GM21717 (cell line): ENCODE results near the gene LINGO4.
A peak's percentile ranks its signal among the peaks of the same experiment; 100 is the strongest.

Experiments
- ATAC-seq: cut with Tn5 transposase; IDR thresholded peaks from one replicate; pipeline ENCODE4 v1.9.1; 2021; ENCODE audit warnings: mild to moderate bottlenecking, moderate library complexity; ENCODE audit not compliant: unreplicated experiment

LINGO4 gene

DNA sequence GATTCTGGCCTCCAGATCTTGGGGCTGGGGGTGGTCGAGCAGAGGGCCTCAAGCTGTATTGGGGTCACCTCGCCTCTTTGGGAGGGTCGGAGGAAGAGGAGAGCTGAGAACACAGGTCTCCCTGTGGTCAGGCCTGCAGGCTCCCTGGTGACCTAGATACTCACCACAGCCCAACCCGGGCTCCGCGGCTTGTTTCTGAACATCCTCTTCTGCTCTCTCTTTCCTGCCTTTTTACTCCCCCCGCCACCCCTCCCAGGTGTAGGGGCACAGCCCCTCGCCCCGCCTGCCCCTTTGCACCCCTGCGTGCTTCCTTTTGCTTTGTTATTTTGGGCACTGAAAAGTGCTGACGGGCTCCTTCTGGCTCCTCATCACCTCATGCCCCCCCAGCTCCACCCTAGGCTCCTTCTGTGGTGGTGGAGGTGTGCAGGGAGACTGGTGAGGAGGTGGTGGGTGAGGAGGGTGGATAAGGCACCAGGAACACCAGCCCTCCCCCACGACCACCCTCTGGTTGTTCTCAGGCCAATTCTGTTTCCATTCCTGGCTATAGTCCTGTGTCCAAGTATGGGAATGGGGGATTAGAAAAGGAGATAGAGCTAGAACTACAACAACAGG, 10.6 kb upstream of the LINGO4 start:
- ATAC-seq: no peak

DNA sequence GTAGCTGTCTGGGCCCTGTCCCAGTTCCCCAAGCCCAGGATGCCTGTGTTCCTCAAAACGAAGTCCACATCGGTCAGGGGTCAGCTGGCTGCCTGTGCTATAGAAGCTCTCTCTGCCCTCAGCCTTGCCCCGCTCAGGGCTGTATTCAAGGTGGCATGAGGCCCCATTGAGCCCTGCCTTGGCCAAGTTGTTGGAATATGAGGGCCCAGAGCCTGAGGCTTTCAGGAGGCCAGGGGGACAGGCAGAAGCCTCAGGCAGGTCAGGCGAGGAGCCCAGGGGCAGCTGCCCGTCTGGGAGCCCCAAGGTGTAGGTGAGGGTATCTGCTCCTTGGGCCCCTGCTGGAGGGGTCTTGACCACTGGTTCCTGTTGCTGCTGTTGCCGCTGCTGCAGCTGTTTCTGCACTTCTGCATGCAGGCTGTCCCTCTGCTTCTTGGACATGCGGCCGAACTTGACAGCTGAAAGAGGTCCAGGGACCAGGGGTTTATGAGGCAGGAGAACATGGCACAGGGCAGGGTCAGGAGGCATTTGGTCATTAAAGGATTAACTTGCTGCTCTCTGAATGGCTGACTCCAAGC, 9.8 kb upstream of the LINGO4 start:
- no peak for ATAC-seq

DNA sequence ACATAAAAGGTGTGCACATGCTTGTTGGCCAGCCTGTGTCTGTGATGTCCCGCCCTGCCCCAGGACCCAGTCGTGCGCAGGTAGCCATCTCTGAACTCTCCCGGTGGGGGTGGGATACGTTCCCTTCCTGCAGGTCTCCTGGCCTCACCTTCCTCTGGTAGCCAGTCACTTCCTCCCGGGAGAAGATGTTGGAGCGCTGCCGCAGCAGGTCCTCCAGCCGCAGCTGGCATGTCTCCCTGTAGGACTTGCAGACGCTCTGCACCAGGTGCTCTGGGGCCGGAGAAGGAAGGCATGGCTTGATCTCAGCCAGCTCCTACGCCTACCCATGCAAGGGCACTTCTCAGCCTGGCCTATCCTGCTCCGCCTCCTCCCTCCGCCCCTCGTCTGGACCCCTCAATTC, 9.2 kb upstream of the LINGO4 start:
- no peak for ATAC-seq

GRCh38 chr1:151813271-151813977, 8.2 kb upstream of the LINGO4 start:
- no peak for ATAC-seq

DNA sequence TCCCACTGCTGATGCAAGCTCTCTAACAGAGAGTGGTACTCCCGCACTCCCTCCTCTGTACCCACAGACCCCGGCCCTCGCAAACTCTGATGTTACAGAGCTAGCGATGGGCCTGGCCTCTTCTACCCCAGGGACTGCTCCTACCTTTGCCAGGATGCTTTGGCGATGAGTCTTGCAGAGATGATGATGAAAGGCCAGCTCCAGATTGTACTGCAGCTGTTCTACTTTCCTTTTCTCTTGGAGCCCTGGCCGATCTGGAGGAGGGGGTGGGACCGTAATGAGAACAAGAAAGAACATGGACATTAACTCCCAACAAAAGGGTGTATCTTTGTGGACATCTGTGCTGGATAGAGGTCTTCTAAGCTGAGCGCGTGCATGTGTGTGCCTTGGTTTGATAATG, 6.0 kb upstream of the LINGO4 start:
- no peak for ATAC-seq

GRCh38 chr1:151809985-151810556, 4.9 kb upstream of the LINGO4 start:
- ATAC-seq: no peak

DNA sequence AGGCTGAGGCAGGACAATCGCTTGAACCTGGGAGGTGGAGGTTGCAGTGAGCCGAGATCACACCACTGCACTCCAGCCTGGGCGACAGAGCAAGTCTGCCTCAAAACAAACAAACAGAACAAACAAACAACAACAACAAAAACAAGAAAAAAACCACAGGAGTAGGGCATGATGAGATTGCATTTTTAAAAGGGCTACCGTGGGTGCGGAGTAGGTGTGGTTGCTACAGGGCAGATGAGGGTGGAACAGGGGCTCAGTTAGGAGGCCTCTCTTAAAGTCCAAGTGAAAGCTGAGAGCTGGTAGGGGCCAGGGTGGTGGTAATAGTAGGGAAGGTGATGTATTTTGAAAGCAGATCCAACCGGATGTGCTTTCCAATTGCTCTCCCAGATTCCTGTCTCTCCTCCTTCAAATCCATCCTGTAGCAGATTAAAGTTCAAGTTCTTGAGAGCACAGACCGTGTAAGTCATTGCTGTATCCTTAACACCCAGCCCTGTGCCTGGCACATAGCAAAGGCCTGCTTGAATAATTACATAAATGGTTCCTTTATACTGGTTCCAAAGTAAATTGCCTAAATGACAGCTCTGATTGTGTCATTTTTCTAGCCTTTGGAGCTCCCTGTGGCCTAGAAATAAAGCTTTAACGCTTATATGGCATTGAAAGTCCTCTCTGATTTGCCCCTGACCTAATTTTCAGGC, 4.2 kb upstream of the LINGO4 start:
- no peak for ATAC-seq

GRCh38 chr1:151807766-151808165, 2.5 kb upstream of the LINGO4 start:
- ATAC-seq: no peak

GRCh38 chr1:151807131-151807530, 1.9 kb upstream of the LINGO4 start:
- ATAC-seq: no peak

- ATAC-seq: no peak
Measured at GRCh38 chr1:151806170-151806569, 951 bp upstream of the LINGO4 start.

DNA sequence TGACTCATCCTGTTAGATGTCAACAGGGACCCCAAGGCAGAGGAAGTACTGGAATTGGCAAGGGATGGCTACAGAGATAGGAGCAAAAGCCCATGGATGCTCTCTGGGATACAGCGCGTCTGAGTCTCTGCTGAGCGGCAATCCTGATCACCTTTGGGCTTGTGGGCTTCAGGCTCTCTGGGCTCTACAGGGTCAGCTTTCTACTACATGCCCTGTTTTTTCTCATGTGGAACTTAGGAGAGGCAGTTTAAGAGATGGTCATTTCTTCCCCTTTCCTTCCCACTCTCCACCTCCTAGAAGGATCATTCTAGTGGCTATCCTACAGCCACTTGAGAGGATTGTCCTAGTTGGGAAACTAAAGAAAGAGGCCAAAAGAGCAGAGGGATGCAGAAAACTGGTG, 1.3 kb downstream of the LINGO4 start:
- no peak for ATAC-seq

- no peak for ATAC-seq
Measured at GRCh38 chr1:151803164-151803563, 2.1 kb downstream of the LINGO4 start.

DNA sequence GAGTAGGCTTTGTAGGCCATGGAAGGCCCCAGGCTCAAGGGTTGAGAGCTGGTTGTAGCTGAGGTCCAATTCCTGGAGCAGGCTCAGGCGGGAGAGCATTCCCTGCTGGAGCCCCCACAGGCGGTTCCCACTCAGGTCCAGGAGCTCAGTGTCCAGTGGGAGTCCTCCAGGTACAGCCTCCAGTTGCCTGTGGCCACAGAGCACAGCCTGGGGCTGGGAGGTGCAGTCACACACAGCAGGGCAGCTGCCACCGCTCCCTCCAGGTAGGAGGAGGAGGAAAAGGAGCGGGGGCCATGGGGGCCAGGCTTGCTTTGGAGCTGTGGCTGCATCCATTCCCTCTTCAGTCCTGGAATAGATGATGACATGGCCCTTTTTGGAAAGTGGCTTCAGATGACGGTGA, 2.8 kb downstream of the LINGO4 start:
- ATAC-seq: no peak

- no peak for ATAC-seq
Measured at GRCh38 chr1:151801846-151802245, 3.4 kb downstream of the LINGO4 start.

- ATAC-seq: no peak
Measured at GRCh38 chr1:151801310-151801820, 3.9 kb downstream of the LINGO4 start.

DNA sequence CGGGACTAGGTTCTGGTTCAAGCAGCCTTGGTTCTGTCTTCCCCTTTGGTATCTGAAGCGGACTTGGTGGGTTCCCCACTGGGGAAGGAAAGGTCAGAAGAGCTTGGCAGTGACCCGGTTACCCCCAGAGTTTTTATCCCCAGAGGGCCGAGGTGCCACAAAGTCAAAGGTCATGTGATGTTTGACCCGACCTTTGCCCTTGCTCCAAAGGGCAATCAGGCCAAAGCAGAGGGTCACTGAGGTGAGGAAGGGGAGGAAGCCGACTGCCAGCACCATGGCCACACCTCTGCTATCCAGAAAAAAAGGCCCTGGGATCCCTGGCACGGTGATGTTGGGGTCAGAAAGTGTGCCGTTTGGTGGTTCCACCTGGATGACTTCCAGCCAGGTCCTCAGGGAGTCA, 4.4 kb downstream of the LINGO4 start:
- no peak for ATAC-seq

GRCh38 chr1:151799179-151800022, 5.8 kb downstream of the LINGO4 start:
- no peak for ATAC-seq

DNA sequence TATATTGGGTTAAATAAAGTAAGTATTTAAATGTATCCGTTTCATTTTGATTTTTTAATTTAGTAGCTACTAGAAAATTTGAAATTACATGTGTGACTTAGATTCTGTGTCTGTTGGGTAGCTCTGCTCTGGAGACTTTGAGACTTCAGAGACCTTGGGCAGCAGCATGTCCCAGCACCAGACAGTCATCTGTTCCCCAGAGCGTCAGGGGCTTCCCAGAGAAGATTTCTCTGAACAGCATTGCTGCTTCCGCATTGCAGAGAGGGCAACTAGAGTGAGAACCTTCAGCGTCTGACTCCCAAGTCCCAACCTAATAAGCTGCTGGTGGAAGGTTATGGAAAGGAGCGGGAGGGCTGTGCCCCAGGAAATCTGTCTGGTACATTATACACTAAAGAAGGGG, 6.6 kb downstream of the LINGO4 start:
- no peak for ATAC-seq

- ATAC-seq: peak; percentile 7
Measured at GRCh38 chr1:151790940-151791651, 14.1 kb downstream of the LINGO4 start.
